Measurements from ENCODE around the gene UBE4A.
A peak's percentile ranks its signal among the peaks of the same experiment; 100 is the strongest.

UBE4A gene

DNA sequence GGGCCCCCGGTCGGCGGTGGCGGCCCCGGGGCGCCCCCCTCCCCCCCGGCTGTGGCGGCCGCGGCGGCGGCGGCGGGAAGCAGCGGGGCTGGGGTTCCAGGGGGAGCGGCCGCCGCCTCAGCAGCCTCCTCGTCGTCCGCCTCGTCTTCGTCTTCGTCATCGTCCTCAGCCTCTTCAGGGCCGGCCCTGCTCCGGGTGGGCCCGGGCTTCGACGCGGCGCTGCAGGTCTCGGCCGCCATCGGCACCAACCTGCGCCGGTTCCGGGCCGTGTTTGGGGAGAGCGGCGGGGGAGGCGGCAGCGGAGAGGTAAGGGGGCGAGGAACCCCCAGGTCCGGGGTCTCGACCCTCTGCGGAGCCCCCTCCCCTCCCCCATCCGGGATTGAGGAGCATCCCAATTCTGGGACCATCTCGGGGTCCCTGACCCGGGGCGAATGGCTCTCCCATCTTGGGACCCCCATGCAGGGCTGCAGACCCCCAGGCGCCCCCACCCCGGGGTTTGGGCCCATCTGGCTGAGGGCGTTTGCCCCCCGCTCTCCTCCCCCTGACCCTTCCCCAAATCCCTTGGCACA, 77.3 kb downstream of the UBE4A start:
- Mint-ChIP-seq H3K9me3 (no peaks in the 10 kb centered on the region), H3K4me1 (peaks cover 62% of the 10 kb centered on the region), H3K27me3 (no peaks in the 10 kb centered on the region), H3K36me3 (no peaks in the 10 kb centered on the region), H3K4me3 (peak overlapping the region; percentile 88), H3K27ac (peak overlapping the region; percentile 93)
- ATAC-seq = peak; percentile 40

DNA sequence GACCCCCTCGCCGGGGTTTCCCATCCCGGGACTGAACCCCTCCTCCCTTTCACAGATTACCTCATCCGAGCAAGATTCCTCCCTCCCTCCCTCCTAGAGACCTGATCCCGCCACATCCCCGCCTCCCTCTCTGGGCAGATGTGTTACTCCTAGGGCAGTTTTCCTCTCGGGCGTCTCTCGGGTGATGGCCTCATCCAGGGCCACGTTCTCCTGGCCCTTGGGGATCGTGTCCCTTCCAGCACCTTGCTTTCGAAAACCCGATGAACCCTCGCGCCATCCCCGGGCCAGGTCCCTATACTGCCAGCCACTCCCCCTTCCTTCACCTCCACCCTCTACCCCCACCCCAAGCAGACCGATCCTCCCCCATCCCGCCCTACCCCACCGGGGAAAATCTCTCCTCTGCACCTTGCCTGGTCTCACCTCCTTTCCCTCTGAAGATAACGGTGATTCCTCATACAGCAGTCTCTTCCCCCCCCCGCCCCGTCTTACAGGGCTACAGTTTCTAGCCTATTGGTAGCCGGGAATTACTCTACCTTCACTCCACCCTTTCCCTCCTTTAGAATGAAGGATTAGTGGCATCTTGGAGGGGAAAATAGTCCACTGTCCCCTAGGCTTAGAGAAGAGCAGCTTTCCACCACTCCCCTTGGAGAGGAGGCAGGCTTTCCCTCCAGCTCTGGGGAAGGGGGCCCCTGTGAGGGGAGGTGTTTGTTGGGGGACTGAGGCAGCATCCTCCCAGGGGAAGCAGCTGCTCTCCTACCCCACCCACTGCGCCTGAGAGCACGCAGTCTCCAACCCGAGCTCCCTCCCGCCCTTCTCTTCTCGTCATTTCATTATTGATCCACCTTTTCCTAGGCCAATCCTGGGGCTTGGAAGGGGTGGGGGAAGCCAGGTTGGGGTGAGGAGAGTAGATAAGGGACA, 78.1 kb downstream of the UBE4A start:
- no peak for ATAC-seq
- H3K36me3 Mint-ChIP-seq = no peaks in the 10 kb centered on the region
- H3K9me3 Mint-ChIP-seq = no peaks in the 10 kb centered on the region
- H3K27ac Mint-ChIP-seq = peak overlapping the region; percentile 93
- peak overlapping the region; percentile 88 for H3K4me3 Mint-ChIP-seq
- no peaks in the 10 kb centered on the region for H3K27me3 Mint-ChIP-seq
- peaks cover 70% of the 10 kb centered on the region for H3K4me1 Mint-ChIP-seq

DNA sequence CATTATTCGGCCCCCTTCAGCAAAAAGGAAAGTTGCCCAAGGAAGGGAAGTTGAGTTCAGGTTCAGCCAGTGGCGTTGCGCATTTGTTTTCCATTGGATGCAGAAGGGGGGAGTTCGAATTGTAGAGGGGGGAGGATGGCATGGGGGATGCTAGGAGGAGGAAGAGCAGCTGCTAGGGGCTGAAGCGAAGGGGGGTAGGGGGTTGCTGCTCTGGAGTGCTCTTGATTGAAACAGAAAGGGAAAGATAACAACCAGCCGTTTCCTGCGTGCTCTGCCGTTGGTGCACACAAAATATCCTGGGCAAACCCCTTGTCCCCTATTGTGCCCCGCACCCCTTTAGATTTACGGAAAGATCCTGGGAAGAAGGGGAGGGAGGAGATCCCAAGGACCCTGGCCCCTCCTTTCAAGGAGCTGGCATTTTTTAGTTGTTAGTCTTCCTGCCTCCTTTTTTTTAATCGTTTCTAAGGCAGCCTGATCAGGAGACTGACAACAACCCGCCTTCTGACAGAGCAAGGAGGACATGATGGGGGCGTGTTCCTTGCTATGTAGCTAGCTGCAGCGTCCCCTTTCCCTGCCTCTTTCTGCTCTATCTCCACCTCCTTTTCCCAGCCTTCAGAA, 79.0 kb downstream of the UBE4A start:
- H3K4me3 Mint-ChIP-seq = peak overlapping the region; percentile 88
- no peaks in the 10 kb centered on the region for H3K36me3 Mint-ChIP-seq
- peak overlapping the region; percentile 93 for H3K27ac Mint-ChIP-seq
- no peak for ATAC-seq
- no peaks in the 10 kb centered on the region for H3K9me3 Mint-ChIP-seq
- no peaks in the 10 kb centered on the region for H3K27me3 Mint-ChIP-seq
- H3K4me1 Mint-ChIP-seq = peaks cover 79% of the 10 kb centered on the region

DNA sequence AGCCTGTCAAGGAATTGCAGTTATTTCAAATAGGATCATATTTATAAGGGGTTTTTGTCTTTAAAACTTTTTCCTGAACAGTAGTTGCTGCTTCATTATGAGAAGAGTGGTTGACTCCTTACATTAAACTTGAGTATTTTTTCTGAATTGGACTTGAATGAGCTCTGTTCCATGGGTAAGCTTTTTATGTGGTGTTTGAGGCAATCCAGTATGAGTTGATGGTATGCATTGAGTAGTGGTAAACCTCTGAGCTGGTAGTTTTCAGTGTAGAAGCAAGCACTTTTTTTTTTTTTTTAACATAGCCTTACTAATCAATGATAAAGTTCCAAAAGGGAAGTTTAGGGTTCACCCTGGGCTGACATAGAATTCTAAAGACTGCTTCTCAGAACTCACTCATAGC, 80.2 kb downstream of the UBE4A start:
- Mint-ChIP-seq H3K36me3 (no peaks in the 10 kb centered on the region), H3K4me3 (no peak overlapping the region), H3K9me3 (no peaks in the 10 kb centered on the region), H3K27ac (peak overlapping the region; percentile 40), H3K27me3 (no peaks in the 10 kb centered on the region), H3K4me1 (peaks cover 84% of the 10 kb centered on the region)
- ATAC-seq = no peak

DNA sequence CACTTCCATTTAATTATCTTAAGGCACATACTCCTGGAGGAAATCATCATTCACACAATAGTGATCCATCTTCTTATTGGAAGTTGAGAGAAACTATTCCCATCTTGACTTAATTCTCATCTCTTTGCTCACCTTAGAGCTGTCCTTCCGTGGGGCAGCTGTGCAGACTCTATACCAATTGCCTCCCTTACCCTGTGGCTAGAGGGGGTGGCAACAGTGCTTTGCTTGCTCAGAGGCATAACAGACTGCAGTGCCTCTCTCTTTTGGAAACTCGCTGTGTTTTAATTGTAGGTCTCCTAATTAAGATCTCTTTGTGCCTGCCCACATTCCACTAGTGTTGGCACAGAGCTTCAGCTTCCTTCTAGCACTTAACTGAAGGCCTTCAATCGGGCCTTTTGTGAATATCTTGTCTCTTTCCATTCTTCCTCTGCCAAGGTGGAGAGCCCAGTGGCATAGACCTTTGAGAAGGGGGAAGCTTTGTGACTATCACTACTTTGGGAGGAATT, 82.4 kb downstream of the UBE4A start:
- Mint-ChIP-seq H3K27ac (no peak overlapping the region), H3K36me3 (peaks cover 12% of the 10 kb centered on the region), H3K4me1 (peaks cover 97% of the 10 kb centered on the region), H3K4me3 (peak overlapping the region; percentile 6), H3K27me3 (no peaks in the 10 kb centered on the region), H3K9me3 (no peaks in the 10 kb centered on the region)
- no peak for ATAC-seq

DNA sequence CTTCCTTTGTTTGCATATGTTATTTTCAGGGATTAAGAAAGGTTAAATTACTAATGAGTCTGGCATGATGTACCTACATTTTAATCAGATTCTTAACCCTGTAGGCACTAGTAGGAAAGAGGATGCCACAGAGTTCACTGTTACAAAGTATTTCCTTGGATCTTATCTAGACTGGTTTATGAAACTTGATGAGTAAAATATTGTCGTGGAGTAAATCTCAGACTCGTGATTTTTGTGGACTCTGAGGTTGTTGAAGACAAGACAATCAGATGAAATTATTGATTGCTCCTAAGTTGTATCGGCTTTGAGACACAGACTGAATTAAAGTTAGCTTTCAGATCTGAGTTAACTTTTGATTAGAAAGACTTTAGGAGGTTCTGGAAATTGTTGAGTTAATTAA, 82.9 kb downstream of the UBE4A start:
- Mint-ChIP-seq H3K4me3 (no peak overlapping the region), H3K27me3 (no peaks in the 10 kb centered on the region), H3K4me1 (peaks cover 98% of the 10 kb centered on the region), H3K27ac (peak overlapping the region; percentile 58), H3K9me3 (no peaks in the 10 kb centered on the region), H3K36me3 (peaks cover 16% of the 10 kb centered on the region)
- ATAC-seq = no peak

DNA sequence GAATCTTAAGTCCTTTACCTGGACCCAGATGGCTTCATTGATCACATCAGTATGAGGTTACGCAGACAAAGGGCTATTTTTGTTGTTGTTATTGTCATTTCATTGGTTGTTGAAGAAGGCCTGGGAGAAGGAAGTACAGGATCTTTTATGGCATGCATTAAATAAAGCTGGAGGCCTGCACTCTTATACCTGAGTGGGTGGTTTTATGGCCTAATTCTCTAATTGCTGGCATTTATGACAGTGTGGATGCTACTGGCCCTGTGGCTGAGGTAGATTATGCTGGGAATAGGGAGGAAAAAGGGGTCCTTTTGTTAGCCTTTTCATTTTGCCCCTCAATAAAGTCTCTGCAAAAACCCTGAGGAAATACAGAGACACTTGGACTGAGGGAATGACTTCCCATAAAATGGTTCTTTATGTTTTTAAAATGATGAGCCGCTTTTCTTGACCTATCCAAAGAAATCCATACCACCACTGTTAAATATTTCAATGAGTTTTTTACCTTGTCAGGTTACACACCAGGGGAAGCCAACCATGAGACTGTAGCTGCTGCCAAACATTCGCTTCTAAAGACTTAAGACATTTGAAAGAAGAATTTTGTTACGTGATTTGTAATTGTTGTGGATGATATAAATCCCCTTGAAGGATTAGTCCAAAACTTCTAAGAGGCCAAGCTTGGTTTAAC, 83.6 kb downstream of the UBE4A start:
- H3K36me3 Mint-ChIP-seq = peaks cover 22% of the 10 kb centered on the region
- peaks cover 98% of the 10 kb centered on the region for H3K4me1 Mint-ChIP-seq
- H3K27me3 Mint-ChIP-seq = no peaks in the 10 kb centered on the region
- ATAC-seq = peak; percentile 63
- H3K9me3 Mint-ChIP-seq = no peaks in the 10 kb centered on the region
- peak overlapping the region; percentile 58 for H3K27ac Mint-ChIP-seq
- peak overlapping the region; percentile 22 for H3K4me3 Mint-ChIP-seq

DNA sequence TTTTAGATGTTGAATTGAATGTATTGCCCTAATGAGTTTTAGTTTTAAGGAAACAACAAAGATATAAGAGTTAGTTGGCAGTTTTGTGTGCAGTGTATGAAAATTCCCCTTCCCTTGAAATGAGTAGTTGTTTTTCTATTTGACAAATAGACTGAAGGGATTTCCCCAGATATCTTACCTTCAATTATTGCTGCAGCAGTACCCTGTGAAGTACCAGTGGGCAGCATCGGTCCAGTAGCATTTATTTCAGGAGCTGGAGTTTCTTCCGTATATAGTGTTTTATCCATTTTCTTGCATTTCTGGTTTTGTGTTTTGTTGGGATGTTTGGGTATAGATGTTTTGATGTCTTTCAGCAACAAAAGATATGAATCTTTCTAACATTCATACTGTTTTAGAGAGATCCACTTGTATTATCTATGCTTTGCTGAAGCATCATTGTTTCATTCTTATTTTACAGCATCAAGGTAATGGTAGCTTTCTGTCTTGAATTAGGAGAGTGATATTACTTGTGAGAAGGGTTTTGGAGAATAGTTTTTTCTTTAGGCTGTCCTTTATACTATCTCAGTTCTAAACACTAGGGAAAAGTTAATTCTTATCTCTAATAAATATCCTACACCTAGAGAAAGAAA, 84.3 kb downstream of the UBE4A start:
- peak overlapping the region; percentile 22 for H3K4me3 Mint-ChIP-seq
- H3K9me3 Mint-ChIP-seq = no peaks in the 10 kb centered on the region
- H3K27me3 Mint-ChIP-seq = no peaks in the 10 kb centered on the region
- peaks cover 98% of the 10 kb centered on the region for H3K4me1 Mint-ChIP-seq
- H3K27ac Mint-ChIP-seq = peak overlapping the region; percentile 58
- H3K36me3 Mint-ChIP-seq = peaks cover 22% of the 10 kb centered on the region
- peak; percentile 88 for ATAC-seq

DNA sequence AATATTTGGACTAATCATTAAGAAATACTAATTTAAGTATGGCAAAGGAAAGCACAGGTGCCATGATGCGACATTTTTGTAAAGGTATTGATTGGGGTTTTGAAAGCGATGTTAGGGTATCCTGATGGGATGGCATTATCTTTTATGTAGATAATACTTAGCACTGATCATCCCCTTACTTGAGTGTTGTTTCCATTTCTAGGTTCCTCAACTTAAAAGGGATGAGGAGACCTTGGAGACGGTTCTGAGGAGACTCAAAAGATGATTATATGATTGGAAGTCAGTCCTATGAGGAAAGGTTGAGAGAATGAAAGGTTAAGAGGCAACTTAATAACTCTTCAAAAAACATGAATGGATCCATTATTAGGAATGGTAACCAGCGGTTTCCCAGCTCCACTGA, 88.0 kb downstream of the UBE4A start:
- H3K4me3 Mint-ChIP-seq = no peak overlapping the region

DNA sequence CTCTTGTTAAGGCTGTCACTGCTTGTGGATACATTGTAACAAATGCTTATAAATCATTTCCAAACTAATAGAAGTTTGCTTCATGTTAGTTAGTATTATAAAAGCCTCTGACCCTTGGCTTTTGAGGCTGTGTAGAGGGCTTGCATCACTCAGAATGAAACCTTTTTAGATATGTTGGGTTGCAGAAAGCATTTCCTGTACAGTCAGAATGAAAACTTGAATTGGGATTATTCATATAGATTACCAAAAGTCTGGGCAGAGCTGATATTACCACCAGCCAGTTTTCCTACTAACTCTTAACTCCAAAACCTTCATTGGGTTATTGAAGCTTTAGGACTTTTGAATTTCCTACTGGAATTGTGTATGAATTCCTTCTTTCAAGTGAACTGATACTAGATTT, 88.9 kb downstream of the UBE4A start:
- H3K9me3 Mint-ChIP-seq = no peaks in the 10 kb centered on the region
- H3K4me3 Mint-ChIP-seq = no peak overlapping the region
- H3K27ac Mint-ChIP-seq = no peak overlapping the region
- peaks cover 35% of the 10 kb centered on the region for H3K36me3 Mint-ChIP-seq
- peak; percentile 89 for ATAC-seq
- H3K27me3 Mint-ChIP-seq = no peaks in the 10 kb centered on the region
- peaks cover 78% of the 10 kb centered on the region for H3K4me1 Mint-ChIP-seq

More for the DNA sequence above, 88.0 kb downstream of the UBE4A start:
- H3K27me3 Mint-ChIP-seq = no peaks in the 10 kb centered on the region
- peaks cover 29% of the 10 kb centered on the region for H3K36me3 Mint-ChIP-seq
- H3K9me3 Mint-ChIP-seq = no peaks in the 10 kb centered on the region
- peaks cover 80% of the 10 kb centered on the region for H3K4me1 Mint-ChIP-seq
- no peak for ATAC-seq
- H3K27ac Mint-ChIP-seq = peak overlapping the region; percentile 1
